HepG2 (cell line): ENCODE measurements around the gene AGBL1. TPM values are rescaled to one million over a fixed set of nuclear protein-coding genes. Genes with fewer than 3 reads are reported as not detected.

Source experiments
- ATAC-seq: fragments of 200-7000 bp; cut with Tn5 transposase; 3 replicates; pipeline ENCODE4 v1.9.1; 2020; ENCODE audit warnings: mild to moderate bottlenecking, moderate library complexity
- BruUV-seq: library from RNA; stranded (reverse); fragments of 400-500 nt; replicated peaks from 2 replicates; lab custom pipeline; 2021; lab: Mats Ljungman, UMichigan
- CTCF ChIA-PET: fragments of 300-600 bp; formaldehyde crosslinking; extraction: SDS; loops from one replicate; lab custom pipeline; 2021; ENCODE audit warnings: low total read pairs, inconsistent platforms, low intra/inter-chr PET ratio; lab: Yijun Ruan, JAX
- POLR2A ChIA-PET: fragments of 350-600 bp; sonication (Branson Sonifier 250); formaldehyde crosslinking; loops from one replicate; lab custom pipeline; 2020; ENCODE audit warnings: antibody characterized with exemption, inconsistent platforms; lab: Yijun Ruan, JAX
- DNase-seq: peaks from one replicate; pipeline ENCODE4 v3.0.0-alpha.2; 2015; ENCODE audit warnings: low spot score
- FAIRE-seq: peaks from 3 replicates; lab custom pipeline; 2011; peaks lifted over from hg19 to GRCh38; lab: Jason Lieb, UNC
- H2AFZ ChIP-seq: one replicate; pipeline ENCODE4 v1.6.1; 2011; ENCODE audit warnings: low read length, inconsistent platforms
- H3K27ac ChIP-seq: fragments of 300-600 bp; 3 replicates; pipeline ENCODE4 v1.8.0; 2011; ENCODE audit warnings: mixed run types, mild to moderate bottlenecking, mixed read lengths, low read length, inconsistent platforms; ENCODE audit not compliant: insufficient read depth; ENCODE audit errors: extremely low read length
- H3K27me3 ChIP-seq, 2 experiments: fragments of 200-600 bp in 1 of 2; 2 replicates in 1 of 2; 3 replicates in 1 of 2; pipeline versions ENCODE4 v1.6.0 to v1.8.0; 2011; ENCODE audit warnings: low read length in 2 of 2, mild to moderate bottlenecking in 2 of 2, moderate library complexity in 2 of 2, inconsistent platforms in 1 of 2; ENCODE audit not compliant: insufficient read depth in 2 of 2, control insufficient read depth in 1 of 2
- H3K36me3 ChIP-seq, 2 experiments: fragments of 200-600 bp in 1 of 2; replicated peaks in 1 of 2; 2 replicates in 1 of 2; 3 replicates in 1 of 2; pipeline versions ENCODE4 v1.5.1 to v1.8.0; 2011; ENCODE audit warnings: low read length in 2 of 2, inconsistent platforms in 1 of 2; ENCODE audit not compliant: insufficient read depth in 2 of 2, control insufficient read depth in 1 of 2
- H3K4me1 ChIP-seq: 2 replicates; pipeline ENCODE4 v1.5.1; 2012; ENCODE audit warnings: low read length, inconsistent platforms; ENCODE audit not compliant: insufficient read depth
- H3K4me2 ChIP-seq: 2 replicates; pipeline ENCODE4 v1.6.0; 2011; ENCODE audit warnings: low read depth, low read length, inconsistent platforms
- H3K4me3 ChIP-seq, 3 experiments: fragments of 200-600 bp in 1 of 3; sonication (generic), shearing (Covaris generic) in 1 of 3; replicated peaks in 1 of 3; 2 replicates each; pipeline ENCODE4 v1.5.1; 2011 to 2016; ENCODE audit warnings: low read length in 3 of 3, inconsistent platforms in 2 of 3, low read depth in 2 of 3, mild to moderate bottlenecking in 2 of 3, control low read depth in 1 of 3, mixed read lengths in 1 of 3; ENCODE audit not compliant: insufficient read depth in 1 of 3
- H3K79me2 ChIP-seq: one replicate; pipeline ENCODE4 v1.6.1; 2011; ENCODE audit warnings: low read length, inconsistent platforms; ENCODE audit not compliant: insufficient read depth
- H3K9ac ChIP-seq: 2 replicates; pipeline ENCODE4 v1.6.0; 2011; ENCODE audit warnings: mild to moderate bottlenecking, low read depth, low read length, inconsistent platforms; ENCODE audit not compliant: insufficient read depth
- H3K9me3 ChIP-seq: 2 replicates; pipeline ENCODE4 v1.5.1; 2012; ENCODE audit warnings: mild to moderate bottlenecking, low read length
- H4K20me1 ChIP-seq: 2 replicates; pipeline ENCODE4 v1.6.0; 2011; ENCODE audit warnings: inconsistent platforms, mild to moderate bottlenecking, low read length, moderate library complexity; ENCODE audit not compliant: insufficient read depth
- HOXA3 ChIP-seq: sonication (generic); formaldehyde crosslinking; IDR thresholded peaks from 2 replicates; pipeline ENCODE4 v1.5.0; 2020; ENCODE audit warnings: missing genetic modification reagents
- KLF13 ChIP-seq: sonication (generic); formaldehyde crosslinking; IDR thresholded peaks from 2 replicates; pipeline ENCODE4 v1.4.0; 2020; ENCODE audit warnings: mild to moderate bottlenecking, missing genetic modification reagents
- KLF16 ChIP-seq, 2 experiments: sonication (generic) in 1 of 2; formaldehyde crosslinking in 1 of 2; IDR thresholded peaks; 2 replicates each; pipeline versions ENCODE4 v1.6.1 to v1.8.0; 2016 to 2023; ENCODE audit warnings: missing genetic modification reagents in 2 of 2, missing compliant biosample characterization in 1 of 2
- POLR2AphosphoS5 ChIP-seq: IDR thresholded peaks from 2 replicates; pipeline ENCODE4 v1.6.1; 2012; ENCODE audit warnings: low read depth, low read length
- SNRNP70 ChIP-seq: fragments of 200-400 bp; formaldehyde crosslinking; IDR thresholded peaks from 2 replicates; pipeline ENCODE4 v1.6.1; 2017; ENCODE audit warnings: mild to moderate bottlenecking, low read depth, low read length, moderate library complexity
- SP140L ChIP-seq: sonication (generic); formaldehyde crosslinking; IDR thresholded peaks from 2 replicates; pipeline ENCODE4 v1.4.0; 2020; ENCODE audit warnings: missing genetic modification reagents, borderline replicate concordance
- SSRP1 ChIP-seq: IDR thresholded peaks from 2 replicates; pipeline ENCODE4 v1.6.1; 2016; ENCODE audit warnings: control low read depth
- TAF1 ChIP-seq: sonication (generic); formaldehyde crosslinking; IDR thresholded peaks from 2 replicates; pipeline ENCODE4 v1.4.0; 2020; ENCODE audit warnings: missing genetic modification reagents
- THAP9 ChIP-seq: sonication (generic); formaldehyde crosslinking; IDR thresholded peaks from 2 replicates; pipeline ENCODE4; 2020; ENCODE audit warnings: missing genetic modification reagents, mild to moderate bottlenecking, borderline replicate concordance
- ZBTB20 ChIP-seq: sonication (generic); formaldehyde crosslinking; IDR thresholded peaks from 2 replicates; pipeline ENCODE4 v1.8.1; 2023; ENCODE audit warnings: missing genetic modification reagents, low read depth, mild to moderate bottlenecking, borderline replicate concordance
- ZBTB7B ChIP-seq: sonication (generic); formaldehyde crosslinking; IDR thresholded peaks from 2 replicates; pipeline ENCODE4 v1.4.0; 2020; ENCODE audit warnings: missing genetic modification reagents
- ZNF124 ChIP-seq: sonication (generic); formaldehyde crosslinking; IDR thresholded peaks from 2 replicates; pipeline ENCODE4 v1.4.0; 2020; ENCODE audit warnings: missing genetic modification reagents
- ZNF788 ChIP-seq: sonication (generic); formaldehyde crosslinking; IDR thresholded peaks from 2 replicates; pipeline ENCODE4 v1.5.0; 2020; ENCODE audit warnings: mild to moderate bottlenecking, missing genetic modification reagents, borderline replicate concordance
- ZNF83 ChIP-seq: sonication (generic); formaldehyde crosslinking; IDR thresholded peaks from 2 replicates; pipeline ENCODE4 v1.4.0; 2020; ENCODE audit warnings: missing genetic modification reagents, mild to moderate bottlenecking, borderline replicate concordance
- WGBS: methylation state at CpG from one replicate; pipeline ENCODE4 v1.1.6; 2017; ENCODE audit warnings: low lambda C conversion rate; 5-methylcytosine and 5-hydroxymethylcytosine counted together
- in situ Hi-C: cut with HindIII; loops from 2 replicates; pipeline ENCODE4 v1.10.0; 2017; ENCODE audit warnings: low pct_unique_long_range_greater_than_20kb; ENCODE audit not compliant: extremely low pct_ligation_motif_present
- intact Hi-C: fragments of 100-400 bp; cut with micrococcal nuclease; formaldehyde crosslinking; loops from one replicate; pipeline ENCODE4 v1.10.0; 2022; ENCODE audit not compliant: unreplicated experiment
- polyA plus RNA-seq, 8 experiments: library from polyadenylated mRNA; depleted of rRNA in 3 of 8; stranded (reverse) in 7 of 8; unstranded in 1 of 8; fragments of >200 nt; fragmentation: Illumina TruSeq in 4 of 8; extraction: Trizol in 4 of 8; gene quantifications; 2 replicates each; pipeline versions ENCODE4 v1.2.1 to v1.2.3, GENCODE V29; 2011 to 2016; ENCODE audit warnings: low read depth in 4 of 8, missing spikeins in 1 of 8, mixed read lengths in 1 of 8; ENCODE audit not compliant: insufficient read depth in 1 of 8
- total RNA-seq, 5 experiments: library from RNA; depleted of rRNA; stranded (reverse); fragments of >200 nt; fragmentation: Illumina TruSeq; extraction: Trizol; gene quantifications; 2 replicates each; pipeline ENCODE4 v1.2.3, GENCODE V29; 2016; ENCODE audit warnings: low read depth in 1 of 5
- TF ChIP-seq, protein P1 (sequence below): sonication (generic); formaldehyde crosslinking; IDR thresholded peaks from 2 replicates; pipeline ENCODE4 v1.8.1; 2022; ENCODE audit warnings: mild to moderate bottlenecking, missing genetic modification reagents
- TF ChIP-seq, protein P2 (sequence below): IDR thresholded peaks from 2 replicates; pipeline ENCODE4 v1.6.1; 2016; ENCODE audit warnings: low read depth, control low read depth

The AGBL1 gene
- total and polyA plus RNA-seq, 2 of the 13 experiments (the other 11 are each of a cell fraction or from before 2014, with no cell fraction given) = 0.01 TPM; not detected in 1

DNA sequence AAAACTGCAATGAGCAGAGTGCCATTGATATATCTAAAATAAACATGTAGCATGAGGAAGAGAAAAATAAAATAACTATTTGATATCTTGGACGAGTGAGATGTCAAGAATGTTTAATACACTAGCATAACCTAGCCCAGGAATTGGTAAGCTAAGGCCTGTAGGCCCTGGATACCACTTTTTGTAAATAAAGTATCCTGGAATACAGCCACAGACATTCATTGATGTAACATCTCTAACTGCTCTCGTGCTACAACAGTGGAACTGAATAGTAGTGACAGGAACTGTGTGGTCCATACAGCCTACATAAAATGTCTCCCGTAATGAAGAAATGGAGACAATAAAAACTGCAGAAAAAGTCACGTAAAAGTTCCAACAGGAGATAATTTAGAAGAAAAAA, 869.0 kb downstream of the AGBL1 start:
- no peak for ATAC-seq
- H3K27me3 ChIP-seq = no peaks in the 10 kb centered on the region
- TF ChIP-seq ZBTB20 (CRISPR knock-in tag) = no peak
- TF ChIP-seq SNRNP70 = no peak
- no peak for TF ChIP-seq ZNF788 (CRISPR knock-in tag)
- TF ChIP-seq ZNF83 (CRISPR knock-in tag) = no peak
- no peak for TF ChIP-seq SSRP1 (CRISPR knock-in tag)
- TF ChIP-seq TAF1 (CRISPR knock-in tag) = no peak
- TF ChIP-seq, protein P1, sequence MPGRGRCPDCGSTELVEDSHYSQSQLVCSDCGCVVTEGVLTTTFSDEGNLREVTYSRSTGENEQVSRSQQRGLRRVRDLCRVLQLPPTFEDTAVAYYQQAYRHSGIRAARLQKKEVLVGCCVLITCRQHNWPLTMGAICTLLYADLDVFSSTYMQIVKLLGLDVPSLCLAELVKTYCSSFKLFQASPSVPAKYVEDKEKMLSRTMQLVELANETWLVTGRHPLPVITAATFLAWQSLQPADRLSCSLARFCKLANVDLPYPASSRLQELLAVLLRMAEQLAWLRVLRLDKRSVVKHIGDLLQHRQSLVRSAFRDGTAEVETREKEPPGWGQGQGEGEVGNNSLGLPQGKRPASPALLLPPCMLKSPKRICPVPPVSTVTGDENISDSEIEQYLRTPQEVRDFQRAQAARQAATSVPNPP = no peak
- TF ChIP-seq, all 625 proteins: peak for 0
- Histone ChIP-seq H3K9ac (no peak overlapping the region), H3K4me1 (no peaks in the 10 kb centered on the region), H3K4me3 (no peak overlapping the region), H3K79me2 (no peaks in the 10 kb centered on the region), H3K36me3 (no peaks in the 10 kb centered on the region), H2AFZ (no peak overlapping the region), H3K9me3 (peaks cover 19% of the 10 kb centered on the region), H4K20me1 (no peaks in the 10 kb centered on the region), H3K4me2 (no peak overlapping the region), H3K27ac (no peak overlapping the region)
- POLR2A ChIA-PET = no interaction called here
- in situ Hi-C loops = no loop called here
- no TSS peak for BruUV-seq
- intact Hi-C loops = no loop called here
- no peak for DNase-seq
- WGBS = 19% methylated on average over 4 of the region's 4 CpGs
- FAIRE-seq = no peak
- CTCF ChIA-PET = no interaction called here

DNA sequence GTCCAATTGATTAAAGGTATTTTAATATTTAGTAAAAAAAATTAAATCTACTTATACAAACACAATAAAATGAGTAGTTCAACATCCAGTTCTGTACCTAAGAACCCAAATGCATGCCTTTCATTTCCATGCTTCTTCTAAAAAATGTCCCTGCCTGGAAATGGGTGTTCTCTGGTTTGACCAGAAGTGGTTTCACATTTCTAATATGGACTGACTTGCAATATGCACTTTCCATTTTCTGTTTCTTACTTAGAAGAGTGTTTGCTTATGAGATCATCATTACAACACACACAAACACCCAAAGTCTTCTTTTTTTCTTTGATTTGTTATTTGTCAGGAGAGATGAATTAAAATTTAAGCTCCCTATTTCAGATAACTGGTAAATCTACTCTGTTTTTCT, 879.6 kb downstream of the AGBL1 start:
- no peak for ATAC-seq
- TF ChIP-seq HOXA3 (CRISPR knock-in tag) (no peak), ZBTB7B (CRISPR knock-in tag) (no peak), ZNF124 (CRISPR knock-in tag) (no peak), KLF16 (CRISPR knock-in tag; IDR thresholded peaks at IDR 0.05) (no peak), KLF13 (no peak), THAP9 (CRISPR knock-in tag) (no peak), POLR2AphosphoS5 (no peak), SP140L (no peak)
- TF ChIP-seq, protein P2, sequence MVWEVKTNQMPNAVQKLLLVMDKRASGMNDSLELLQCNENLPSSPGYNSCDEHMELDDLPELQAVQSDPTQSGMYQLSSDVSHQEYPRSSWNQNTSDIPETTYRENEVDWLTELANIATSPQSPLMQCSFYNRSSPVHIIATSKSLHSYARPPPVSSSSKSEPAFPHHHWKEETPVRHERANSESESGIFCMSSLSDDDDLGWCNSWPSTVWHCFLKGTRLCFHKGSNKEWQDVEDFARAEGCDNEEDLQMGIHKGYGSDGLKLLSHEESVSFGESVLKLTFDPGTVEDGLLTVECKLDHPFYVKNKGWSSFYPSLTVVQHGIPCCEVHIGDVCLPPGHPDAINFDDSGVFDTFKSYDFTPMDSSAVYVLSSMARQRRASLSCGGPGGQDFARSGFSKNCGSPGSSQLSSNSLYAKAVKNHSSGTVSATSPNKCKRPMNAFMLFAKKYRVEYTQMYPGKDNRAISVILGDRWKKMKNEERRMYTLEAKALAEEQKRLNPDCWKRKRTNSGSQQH (CRISPR knock-in tag) = no peak

More for the DNA sequence above, 879.6 kb downstream of the AGBL1 start:
- BruUV-seq = no TSS peak
- Histone ChIP-seq H3K4me1 (no peaks in the 10 kb centered on the region), H3K27me3 (no peaks in the 10 kb centered on the region), H3K79me2 (no peaks in the 10 kb centered on the region), H2AFZ (no peak overlapping the region), H3K36me3 (no peaks in the 10 kb centered on the region), H4K20me1 (no peaks in the 10 kb centered on the region), H3K27ac (no peak overlapping the region), H3K4me2 (no peak overlapping the region), H3K4me3 (no peak overlapping the region), H3K9ac (no peak overlapping the region), H3K9me3 (peaks cover 54% of the 10 kb centered on the region)
- intact Hi-C loops (no loop called here), in situ Hi-C loops (no loop called here)
- no peak for FAIRE-seq
- no peak for DNase-seq
- ChIA-PET CTCF (no interaction called here), POLR2A (no interaction called here)
